H1 (cell line): Measurements from ENCODE around the gene ELMO1.

ENCODE experiments used
- CTCF ChIP-seq, 3 experiments: IDR thresholded peaks; 1 replicate in 2 of 3; 2 replicates in 1 of 3; pipeline versions ENCODE4 v1.5.1 to v1.6.1; 2011; ENCODE audit warnings: low read length in 3 of 3, mild to moderate bottlenecking in 3 of 3, inconsistent platforms in 2 of 3, low read depth in 1 of 3, moderate library complexity in 1 of 3; ENCODE audit not compliant: insufficient read depth in 1 of 3; ENCODE audit errors: control extremely low read depth in 1 of 3
- EZH2 ChIP-seq: fragments of 200-600 bp; sonication (generic); IDR thresholded peaks from 2 replicates; pipeline ENCODE4 v1.7.1; 2012; ENCODE audit warnings: low read depth, mild to moderate bottlenecking, moderate library complexity, low read length, inconsistent platforms; ENCODE audit not compliant: severe bottlenecking
- HDAC2 ChIP-seq, 2 experiments: fragments of 300-600 bp in 1 of 2; sonication (generic) in 1 of 2; IDR thresholded peaks; 2 replicates each; pipeline ENCODE4 v1.6.1; 2011 to 2012; ENCODE audit warnings: low read depth in 2 of 2, low read length in 2 of 2, mild to moderate bottlenecking in 2 of 2, moderate library complexity in 2 of 2, borderline replicate concordance in 1 of 2, inconsistent platforms in 1 of 2
- POLR2A ChIP-seq, 2 experiments: IDR thresholded peaks; 1 replicate in 1 of 2; 2 replicates in 1 of 2; pipeline ENCODE4 v1.6.1; 2011; ENCODE audit warnings: low read depth in 2 of 2, low read length in 2 of 2, mild to moderate bottlenecking in 2 of 2; ENCODE audit errors: control extremely low read depth in 1 of 2
- POLR2AphosphoS5 ChIP-seq: IDR thresholded peaks from 2 replicates; pipeline ENCODE4 v1.6.1; 2011; ENCODE audit warnings: low read depth, low read length

DNA sequence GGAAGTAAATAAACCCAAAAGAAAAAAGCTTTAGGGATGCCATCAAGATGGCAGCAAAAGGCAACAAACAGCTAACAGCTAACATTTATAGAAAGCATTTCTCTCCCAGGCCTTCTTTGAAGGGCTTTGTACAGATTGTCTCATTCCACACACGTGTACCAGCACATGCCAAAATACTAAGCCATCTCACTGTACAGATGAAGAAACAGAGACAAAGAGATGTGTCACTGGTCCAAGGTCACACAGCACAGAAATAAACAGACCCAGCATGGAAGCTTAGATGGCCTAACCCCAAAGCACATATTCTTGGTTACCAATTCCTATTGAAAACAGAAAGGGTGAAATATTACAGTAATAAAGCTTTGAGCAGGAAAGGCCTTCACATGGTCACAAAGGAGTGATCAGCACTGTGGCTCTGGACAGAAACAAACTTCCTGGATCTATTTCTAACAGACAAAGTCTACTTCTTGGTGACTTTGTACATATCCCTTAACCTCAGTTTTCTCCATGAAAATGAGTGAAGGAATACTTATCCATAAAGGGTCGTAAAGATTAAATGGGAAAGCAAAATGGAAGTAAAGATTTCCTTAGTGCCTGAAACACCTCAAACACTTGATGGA, 346.0 kb downstream of the ELMO1 start:
- no peak for TF ChIP-seq CTCF (IDR thresholded peaks at IDR 0.05; ENCODE audit: control extremely low read depth in 1 of 3, insufficient read depth in 1 of 3, low read depth in 1 of 3, low read length in 3 of 3)
- TF ChIP-seq POLR2AphosphoS5: no peak
- TF ChIP-seq POLR2A (IDR thresholded peaks at IDR 0.05; ENCODE audit: control extremely low read depth in 1 of 2, low read depth in 2 of 2, low read length in 2 of 2): no peak
- no peak for TF ChIP-seq HDAC2 (IDR thresholded peaks at IDR 0.05; ENCODE audit: borderline replicate concordance in 1 of 2, low read depth in 2 of 2, low read length in 2 of 2)
- no peak for TF ChIP-seq EZH2
